B cell (primary cell): ENCODE results near the gene SPATA3. TPM values are rescaled to one million over a fixed set of nuclear protein-coding genes. Genes with fewer than 3 reads are reported as not detected.

ENCODE experiments used
- ATAC-seq: fragments of 200-7000 bp; cut with Tn5 transposase; one replicate; pipeline ENCODE4 v1.10.0; 2021; ENCODE audit warnings: low read depth, mild to moderate bottlenecking, moderate number of reproducible peaks, moderate library complexity
- CTCF ChIA-PET: fragments of 350-600 bp; sonication (Branson Sonifier 250); formaldehyde crosslinking; loops from one replicate; lab custom pipeline; 2021; ENCODE audit warnings: antibody characterized with exemption, inconsistent platforms; lab: Charles Lee
- POLR2A ChIA-PET: fragments of 350-600 bp; sonication (Branson Sonifier 250); formaldehyde crosslinking; loops from one replicate; lab custom pipeline; 2021; ENCODE audit warnings: antibody characterized with exemption; lab: Charles Lee
- DNase-seq: peaks from one replicate; pipeline ENCODE4 v3.0.0; 2013
- H2AFZ ChIP-seq: 2 replicates; pipeline ENCODE4 v1.6.1; 2012; ENCODE audit warnings: mild to moderate bottlenecking, low read depth, low read length; ENCODE audit not compliant: insufficient read depth, poor library complexity, severe bottlenecking
- H3K27ac ChIP-seq, 2 donors: 1 replicate in 1 of 2; 2 replicates in 1 of 2; pipeline ENCODE4 v1.5.1; 2012 to 2013; ENCODE audit warnings: low read length in 2 of 2, mild to moderate bottlenecking in 2 of 2, moderate library complexity in 1 of 2
- H3K27me3 ChIP-seq, 4 experiments: fragments of 200-600 bp in 1 of 4; sonication (generic) in 1 of 4; replicated peaks in 1 of 4; 1 replicate in 2 of 4; 2 replicates in 2 of 4; pipeline versions ENCODE4 v1.6.1 to v1.7.0; 2013 to 2016; ENCODE audit warnings: low read length in 3 of 4, mild to moderate bottlenecking in 2 of 4, mixed read lengths in 1 of 4, moderate library complexity in 1 of 4; ENCODE audit not compliant: insufficient read depth in 4 of 4, control insufficient read depth in 3 of 4; ENCODE audit errors: control extremely low read depth in 1 of 4
- H3K36me3 ChIP-seq, 2 experiments: replicated peaks in 1 of 2; 1 replicate in 1 of 2; 2 replicates in 1 of 2; pipeline versions ENCODE4 v1.6.1 to v1.7.1; 2013; ENCODE audit warnings: low read length in 1 of 2; ENCODE audit not compliant: insufficient read depth in 2 of 2, control insufficient read depth in 1 of 2; ENCODE audit errors: control extremely low read depth in 1 of 2, extremely low read depth in 1 of 2
- H3K4me1 ChIP-seq, 2 donors: fragments of 200-600 bp in 1 of 2; sonication (generic) in 1 of 2; 1 replicate in 1 of 2; 2 replicates in 1 of 2; pipeline versions ENCODE4 v1.5.1 to v1.6.1; 2013 to 2017; ENCODE audit warnings: low read length in 2 of 2; ENCODE audit not compliant: control insufficient read depth in 2 of 2, insufficient read depth in 2 of 2
- H3K4me2 ChIP-seq: replicated peaks from 2 replicates; pipeline ENCODE3; 2012; ENCODE audit warnings: mild to moderate bottlenecking, low read depth, low read length; ENCODE audit not compliant: poor library complexity, severe bottlenecking
- H3K4me3 ChIP-seq, 5 experiments: fragments of 200-600 bp in 1 of 5; sonication (generic) in 1 of 5; 1 replicate in 3 of 5; 2 replicates in 2 of 5; pipeline versions ENCODE4 v1.5.1 to v1.7.0; 2011 to 2016; ENCODE audit warnings: low read length in 4 of 5, mild to moderate bottlenecking in 4 of 5, low read depth in 2 of 5, control low read depth in 1 of 5, moderate library complexity in 1 of 5; ENCODE audit not compliant: insufficient read depth in 1 of 5; ENCODE audit errors: control extremely low read depth in 1 of 5, extremely low read depth in 1 of 5
- H3K79me2 ChIP-seq: fragments of 200-600 bp; sonication (generic); one replicate; pipeline ENCODE4 v1.6.0; 2016; ENCODE audit warnings: low read length; ENCODE audit not compliant: control insufficient read depth, insufficient read depth
- H3K9ac ChIP-seq: fragments of 200-600 bp; sonication (generic); 2 replicates; pipeline ENCODE4 v1.6.1; 2017; ENCODE audit warnings: mild to moderate bottlenecking, low read length, moderate library complexity
- H3K9me3 ChIP-seq, 3 donors: one replicate each; pipeline versions ENCODE4 v1.6.1 to v1.7.1; 2013; ENCODE audit warnings: low read length in 2 of 3; ENCODE audit not compliant: control insufficient read depth in 2 of 3, insufficient read depth in 1 of 3; ENCODE audit errors: control extremely low read depth in 1 of 3
- H4K20me1 ChIP-seq: 2 replicates; pipeline ENCODE4 v1.6.0; 2012; ENCODE audit warnings: mild to moderate bottlenecking, low read length; ENCODE audit not compliant: insufficient read depth, control insufficient read depth, poor library complexity, severe bottlenecking
- H3K27ac Mint-ChIP-seq: one replicate; pipeline ENCODE4 v1.8.0; 2021; ENCODE audit warnings: mixed read lengths
- H3K27me3 Mint-ChIP-seq: one replicate; pipeline ENCODE4 v1.8.0; 2021; ENCODE audit warnings: mixed read lengths
- H3K4me1 Mint-ChIP-seq: one replicate; pipeline ENCODE4 v1.8.0; 2021; ENCODE audit warnings: mixed read lengths
- H3K4me3 Mint-ChIP-seq: one replicate; pipeline ENCODE4 v1.8.0; 2021; ENCODE audit warnings: mixed read lengths
- H3K9me3 Mint-ChIP-seq: one replicate; pipeline ENCODE4 v1.8.0; 2022; ENCODE audit warnings: mixed read lengths; ENCODE audit not compliant: insufficient read depth
- CTCF ChIP-seq: fragments of 200-600 bp; IDR thresholded peaks from one replicate; pipeline ENCODE4 v1.8.0; 2022; ENCODE audit warnings: antibody characterized with exemption, mild to moderate bottlenecking
- EZH2 ChIP-seq: IDR thresholded peaks from 2 replicates; pipeline ENCODE4 v1.6.1; 2012; ENCODE audit warnings: borderline replicate concordance, low read depth, mild to moderate bottlenecking, moderate library complexity, low read length; ENCODE audit not compliant: insufficient read depth, poor library complexity, severe bottlenecking
- WGBS: methylation state at CpG from one replicate; pipeline ENCODE4 v1.1.5; 2013; ENCODE audit warnings: missing lambda C conversion rate; ENCODE audit not compliant: insufficient coverage; 5-methylcytosine and 5-hydroxymethylcytosine counted together
- intact Hi-C: fragments of 100-400 bp; cut with micrococcal nuclease; formaldehyde crosslinking; loops from one replicate; pipeline ENCODE4 v1.10.0; 2022
- polyA plus RNA-seq: library from polyadenylated mRNA; depleted of rRNA; stranded (reverse); fragments of >200 nt; gene quantifications from 2 replicates; pipeline ENCODE4 v1.2.3, GENCODE V29; 2012
- total RNA-seq, 2 donors: library from RNA; stranded (reverse); fragments of 120-200 nt in 1 of 2; gene quantifications; 1 replicate in 1 of 2; 2 replicates in 1 of 2; pipeline versions ENCODE4 v1.2.3 to v1.2.4, GENCODE V29; 2013 to 2022

Gene SPATA3
- total and polyA plus RNA-seq, 2 donors (not counting 1 experiment from before 2014, with no cell fraction given): not detected

- Histone ChIP-seq H3K4me2 (peak overlapping the region; percentile 94), H3K9me3 (no peaks in the 10 kb centered on the region), H3K27me3 (peaks cover 0 to 3% (median 0%) of the 10 kb centered on the region in 4 experiments), H3K79me2 (peaks cover 35% of the 10 kb centered on the region), H3K4me3 (peak overlapping the region; percentile 75 to 99 (median 90)), H4K20me1 (peaks cover 24% of the 10 kb centered on the region), H3K9ac (peak overlapping the region; percentile 91), H3K27ac (peak overlapping the region; percentile 85 to 86), H3K4me1 (peaks cover 18 to 22% of the 10 kb centered on the region in 2 donors), H2AFZ (peak overlapping the region; percentile 91), H3K36me3 (peaks cover 0 to 2% of the 10 kb centered on the region in 2 experiments)
- Mint-ChIP-seq H3K9me3 (no peaks in the 10 kb centered on the region), H3K27ac (peak overlapping the region; percentile 100), H3K4me3 (peak overlapping the region; percentile 100), H3K27me3 (peaks cover 12% of the 10 kb centered on the region), H3K4me1 (peaks cover 35% of the 10 kb centered on the region)
- DNase-seq: no peak
- POLR2A ChIA-PET: no interaction called here
- ATAC-seq: no peak
- WGBS: 11% methylated on average over 6 of the region's 10 CpGs
- intact Hi-C loops: loop anchor here (2.0 to 10.0 kb wide), 4 partner anchors 345 to 1497 kb away; partner anchors contain the start of genes CAB39, EIF4E2, NCL and TIGD1
- CTCF ChIA-PET: interaction anchor here (0.8 to 0.9 kb wide), 3 partner anchors 12 to 407 kb away, joined by 3 read pairs; partner anchors contain the start of gene NCL
- no peak for TF ChIP-seq CTCF
- TF ChIP-seq EZH2: no peak
These were observed 61.7 kb downstream of the SPATA3 start for GRCh38 chr2:231057590-231057989.

Other genes with a start within 250 kb of the SPATA3 start
- 36.9 and 37.4 TPM in 2 replicates for gene ITM2C, start 131.2 kb upstream of the SPATA3 start, total RNA-seq
- gene ITM2C, start 131.2 kb upstream of the SPATA3 start, polyA plus RNA-seq: 62.8 and 65.0 TPM in 2 replicates
- gene GPR55, start 70.9 kb upstream of the SPATA3 start, total RNA-seq: 4.1 and 4.7 TPM in 2 replicates
- 0.58 and 3.0 TPM in 2 replicates for gene GPR55, start 70.9 kb upstream of the SPATA3 start, polyA plus RNA-seq
- gene C2orf72, start 41.4 kb downstream of the SPATA3 start, total RNA-seq: not detected in 2 replicates
- not detected in 2 replicates for gene C2orf72, start 41.4 kb downstream of the SPATA3 start, polyA plus RNA-seq
- 45.4 and 48.2 TPM in 2 replicates for gene PSMD1, start 60.7 kb downstream of the SPATA3 start, total RNA-seq
- gene PSMD1, start 60.7 kb downstream of the SPATA3 start, polyA plus RNA-seq: 15.4 and 21.5 TPM in 2 replicates
- not detected in 2 replicates for gene HTR2B, start 128.9 kb downstream of the SPATA3 start, total RNA-seq
- gene HTR2B, start 128.9 kb downstream of the SPATA3 start, polyA plus RNA-seq: not detected in 2 replicates
- gene ARMC9, start 202.5 kb downstream of the SPATA3 start, total RNA-seq: 5.2 and 5.4 TPM in 2 replicates
- 0.27 and 0.40 TPM in 2 replicates for gene ARMC9, start 202.5 kb downstream of the SPATA3 start, polyA plus RNA-seq